HepG2 (cell line): Measurements from ENCODE around the gene HNRNPH2. TPM values are rescaled to one million over a fixed set of nuclear protein-coding genes. Genes with fewer than 3 reads are reported as not detected.

Source experiments
- ATAC-seq: fragments of 200-7000 bp; cut with Tn5 transposase; 3 replicates; pipeline ENCODE4 v1.9.1; 2020; ENCODE audit warnings: mild to moderate bottlenecking, moderate library complexity
- BruUV-seq: library from RNA; stranded (reverse); fragments of 400-500 nt; replicated peaks from 2 replicates; lab custom pipeline; 2021; lab: Mats Ljungman, UMichigan
- CTCF ChIA-PET: fragments of 300-600 bp; formaldehyde crosslinking; extraction: SDS; loops from one replicate; lab custom pipeline; 2021; ENCODE audit warnings: low total read pairs, inconsistent platforms, low intra/inter-chr PET ratio; lab: Yijun Ruan, JAX
- POLR2A ChIA-PET: fragments of 350-600 bp; sonication (Branson Sonifier 250); formaldehyde crosslinking; loops from one replicate; lab custom pipeline; 2020; ENCODE audit warnings: antibody characterized with exemption, inconsistent platforms; lab: Yijun Ruan, JAX
- DNase-seq: peaks from one replicate; pipeline ENCODE4 v3.0.0-alpha.2; 2015; ENCODE audit warnings: low spot score
- FAIRE-seq: peaks from 3 replicates; lab custom pipeline; 2011; peaks lifted over from hg19 to GRCh38; lab: Jason Lieb, UNC
- H2AFZ ChIP-seq: one replicate; pipeline ENCODE4 v1.6.1; 2011; ENCODE audit warnings: low read length, inconsistent platforms
- H3K27ac ChIP-seq: fragments of 300-600 bp; 3 replicates; pipeline ENCODE4 v1.8.0; 2011; ENCODE audit warnings: mixed run types, mild to moderate bottlenecking, mixed read lengths, low read length, inconsistent platforms; ENCODE audit not compliant: insufficient read depth; ENCODE audit errors: extremely low read length
- H3K27me3 ChIP-seq, 2 experiments: fragments of 200-600 bp in 1 of 2; 2 replicates in 1 of 2; 3 replicates in 1 of 2; pipeline versions ENCODE4 v1.6.0 to v1.8.0; 2011; ENCODE audit warnings: low read length in 2 of 2, mild to moderate bottlenecking in 2 of 2, moderate library complexity in 2 of 2, inconsistent platforms in 1 of 2; ENCODE audit not compliant: insufficient read depth in 2 of 2, control insufficient read depth in 1 of 2
- H3K36me3 ChIP-seq, 2 experiments: fragments of 200-600 bp in 1 of 2; replicated peaks in 1 of 2; 2 replicates in 1 of 2; 3 replicates in 1 of 2; pipeline versions ENCODE4 v1.5.1 to v1.8.0; 2011; ENCODE audit warnings: low read length in 2 of 2, inconsistent platforms in 1 of 2; ENCODE audit not compliant: insufficient read depth in 2 of 2, control insufficient read depth in 1 of 2
- H3K4me1 ChIP-seq: 2 replicates; pipeline ENCODE4 v1.5.1; 2012; ENCODE audit warnings: low read length, inconsistent platforms; ENCODE audit not compliant: insufficient read depth
- H3K4me2 ChIP-seq: 2 replicates; pipeline ENCODE4 v1.6.0; 2011; ENCODE audit warnings: low read depth, low read length, inconsistent platforms
- H3K4me3 ChIP-seq, 3 experiments: fragments of 200-600 bp in 1 of 3; sonication (generic), shearing (Covaris generic) in 1 of 3; replicated peaks in 1 of 3; 2 replicates each; pipeline ENCODE4 v1.5.1; 2011 to 2016; ENCODE audit warnings: low read length in 3 of 3, inconsistent platforms in 2 of 3, low read depth in 2 of 3, mild to moderate bottlenecking in 2 of 3, control low read depth in 1 of 3, mixed read lengths in 1 of 3; ENCODE audit not compliant: insufficient read depth in 1 of 3
- H3K79me2 ChIP-seq: one replicate; pipeline ENCODE4 v1.6.1; 2011; ENCODE audit warnings: low read length, inconsistent platforms; ENCODE audit not compliant: insufficient read depth
- H3K9ac ChIP-seq: 2 replicates; pipeline ENCODE4 v1.6.0; 2011; ENCODE audit warnings: mild to moderate bottlenecking, low read depth, low read length, inconsistent platforms; ENCODE audit not compliant: insufficient read depth
- H3K9me3 ChIP-seq: 2 replicates; pipeline ENCODE4 v1.5.1; 2012; ENCODE audit warnings: mild to moderate bottlenecking, low read length
- H4K20me1 ChIP-seq: 2 replicates; pipeline ENCODE4 v1.6.0; 2011; ENCODE audit warnings: inconsistent platforms, mild to moderate bottlenecking, low read length, moderate library complexity; ENCODE audit not compliant: insufficient read depth
- BORCS8-MEF2B ChIP-seq: sonication (generic); formaldehyde crosslinking; IDR thresholded peaks from 2 replicates; pipeline ENCODE4 v1.8.0; 2022; ENCODE audit warnings: mild to moderate bottlenecking, missing genetic modification reagents
- GFI1 ChIP-seq: sonication (generic); formaldehyde crosslinking; IDR thresholded peaks from 2 replicates; pipeline ENCODE4 v1.5.0; 2020; ENCODE audit warnings: missing genetic modification reagents, mild to moderate bottlenecking, borderline replicate concordance
- JUN ChIP-seq: sonication (generic); formaldehyde crosslinking; IDR thresholded peaks from 2 replicates; pipeline ENCODE4 v1.4.0; 2020; ENCODE audit warnings: mild to moderate bottlenecking, missing genetic modification reagents
- KLF9 ChIP-seq: IDR thresholded peaks from 2 replicates; pipeline ENCODE4 v1.6.1; 2016; ENCODE audit warnings: low read depth
- MTF1 ChIP-seq: sonication (generic); formaldehyde crosslinking; IDR thresholded peaks from 2 replicates; pipeline ENCODE4 v1.5.0; 2020; ENCODE audit warnings: missing genetic modification reagents
- NCOR1 ChIP-seq: fragments of 200-600 bp; sonication (generic); IDR thresholded peaks from 2 replicates; pipeline ENCODE4 v1.7.0; 2017; ENCODE audit warnings: antibody characterized with exemption, low read length, borderline replicate concordance
- PAF1 ChIP-seq: IDR thresholded peaks from 2 replicates; pipeline ENCODE4 v1.6.1; 2016; ENCODE audit warnings: missing genetic modification reagents, missing compliant biosample characterization
- PPARG ChIP-seq: conservative IDR thresholded peaks from 2 replicates; pipeline ENCODE4 v1.6.1; 2016; ENCODE audit warnings: missing biosample characterization, missing genetic modification reagents
- TFAP4 ChIP-seq: sonication (generic); IDR thresholded peaks from 2 replicates; pipeline ENCODE4 v1.6.1; 2016; ENCODE audit warnings: low read depth, borderline replicate concordance
- THYN1 ChIP-seq: sonication (generic); formaldehyde crosslinking; IDR thresholded peaks from 2 replicates; pipeline ENCODE4 v1.8.1; 2023; ENCODE audit warnings: low read depth, mild to moderate bottlenecking, moderate library complexity, missing genetic modification reagents, borderline replicate concordance
- TRAFD1 ChIP-seq: sonication (generic); formaldehyde crosslinking; IDR thresholded peaks from 2 replicates; pipeline ENCODE4 v1.5.1; 2020; ENCODE audit warnings: missing genetic modification reagents, mild to moderate bottlenecking, borderline replicate concordance
- ZKSCAN8 ChIP-seq: IDR thresholded peaks from 2 replicates; pipeline ENCODE4 v1.6.1; 2016; ENCODE audit warnings: borderline replicate concordance, missing genetic modification reagents, missing compliant biosample characterization
- ZNF280B ChIP-seq: sonication (generic); formaldehyde crosslinking; IDR thresholded peaks from 2 replicates; pipeline ENCODE4 v1.5.0; 2020; ENCODE audit warnings: missing genetic modification reagents, mild to moderate bottlenecking, borderline replicate concordance
- ZNF383 ChIP-seq: sonication (generic); formaldehyde crosslinking; IDR thresholded peaks from 2 replicates; pipeline ENCODE4 v1.4.0; 2020; ENCODE audit warnings: missing genetic modification reagents, mild to moderate bottlenecking, borderline replicate concordance
- ZNF567 ChIP-seq: sonication (generic); formaldehyde crosslinking; IDR thresholded peaks from 2 replicates; pipeline ENCODE4 v1.8.1; 2023; ENCODE audit warnings: mild to moderate bottlenecking, missing genetic modification reagents, borderline replicate concordance
- ZNF629 ChIP-seq: sonication (generic); formaldehyde crosslinking; conservative IDR thresholded peaks from 2 replicates; pipeline ENCODE4 v1.5.0; 2020; ENCODE audit warnings: missing genetic modification reagents
- WGBS: methylation state at CpG from one replicate; pipeline ENCODE4 v1.1.6; 2017; ENCODE audit warnings: low lambda C conversion rate; 5-methylcytosine and 5-hydroxymethylcytosine counted together
- in situ Hi-C: cut with HindIII; loops from 2 replicates; pipeline ENCODE4 v1.10.0; 2017; ENCODE audit warnings: low pct_unique_long_range_greater_than_20kb; ENCODE audit not compliant: extremely low pct_ligation_motif_present
- intact Hi-C: fragments of 100-400 bp; cut with micrococcal nuclease; formaldehyde crosslinking; loops from one replicate; pipeline ENCODE4 v1.10.0; 2022; ENCODE audit not compliant: unreplicated experiment
- polyA plus RNA-seq, 8 experiments: library from polyadenylated mRNA; depleted of rRNA in 3 of 8; stranded (reverse) in 7 of 8; unstranded in 1 of 8; fragments of >200 nt; fragmentation: Illumina TruSeq in 4 of 8; extraction: Trizol in 4 of 8; gene quantifications; 2 replicates each; pipeline versions ENCODE4 v1.2.1 to v1.2.3, GENCODE V29; 2011 to 2016; ENCODE audit warnings: low read depth in 4 of 8, missing spikeins in 1 of 8, mixed read lengths in 1 of 8; ENCODE audit not compliant: insufficient read depth in 1 of 8
- total RNA-seq, 5 experiments: library from RNA; depleted of rRNA; stranded (reverse); fragments of >200 nt; fragmentation: Illumina TruSeq; extraction: Trizol; gene quantifications; 2 replicates each; pipeline ENCODE4 v1.2.3, GENCODE V29; 2016; ENCODE audit warnings: low read depth in 1 of 5

HNRNPH2 gene
- total and polyA plus RNA-seq, 2 of the 13 experiments (the other 11 are each of a cell fraction or from before 2014, with no cell fraction given): 23.8 to 56.9 TPM

- TF ChIP-seq TRAFD1 (no peak), GFI1 (CRISPR knock-in tag) (no peak), ZNF280B (CRISPR knock-in tag) (no peak), ZNF383 (no peak)
Measured at GRCh38 chrX:101415180-101416145, 7.4 kb downstream of the HNRNPH2 start (continued).

GRCh38 chrX:101416691-101417090 is 8.7 kb downstream of the HNRNPH2 start:
- H3K9ac ChIP-seq: no peak overlapping the region
- H3K9me3 ChIP-seq: no peaks in the 10 kb centered on the region
- no peak overlapping the region for H2AFZ ChIP-seq
- no peak overlapping the region for H3K27ac ChIP-seq
- intact Hi-C loops: no loop called here
- H3K36me3 ChIP-seq: peaks cover 0 to 13% of the 10 kb centered on the region in 2 experiments; a peak in 3 of 5 replicates
- CTCF ChIA-PET: no interaction called here
- POLR2A ChIA-PET: no interaction called here
- DNase-seq (no peak), FAIRE-seq (no peak), ATAC-seq (no peak)
- H3K27me3 ChIP-seq: no peaks in the 10 kb centered on the region; a peak in 1 of 5 replicates
- peaks cover 7% of the 10 kb centered on the region for H3K79me2 ChIP-seq
- H4K20me1 ChIP-seq: no peaks in the 10 kb centered on the region
- in situ Hi-C loops: no loop called here
- BruUV-seq: no TSS peak
- no peak overlapping the region for H3K4me3 ChIP-seq
- H3K4me1 ChIP-seq: no peaks in the 10 kb centered on the region
- WGBS: 84% methylated on average over 7 of the region's 7 CpGs
- no peak overlapping the region for H3K4me2 ChIP-seq
- TF ChIP-seq PPARG (no peak), THYN1 (no peak), ZNF629 (no peak), ZNF567 (no peak), JUN (CRISPR knock-in tag) (no peak), TFAP4 (no peak), KLF9 (CRISPR knock-in tag) (no peak), NCOR1 (no peak), BORCS8-MEF2B (CRISPR knock-in tag) (no peak), ZKSCAN8 (CRISPR knock-in tag) (no peak), PAF1 (CRISPR knock-in tag) (no peak), MTF1 (CRISPR knock-in tag) (no peak)
- TF ChIP-seq, all 625 proteins: peak for 0
